Measurements from ENCODE around the gene SLC19A3. TPM values are rescaled to one million over a fixed set of nuclear protein-coding genes. Genes with fewer than 3 reads are reported as not detected.
A peak's percentile ranks its signal among the peaks of the same experiment; 100 is the strongest.

SLC19A3 gene
- total RNA-seq, 6 experiments from 2014 or later, result 13.7 to 44.1 (median 16.8) TPM

- Histone ChIP-seq H3K4me1 (peaks cover 0 to 39% (median 11%) of the 10 kb centered on the region in 4 donors), H3K36me3 (no peaks in the 10 kb centered on the region), H3K27ac (peak overlapping the region; percentile 2 to 77 (median 38)), H3K9me3 (no peaks in the 10 kb centered on the region), H3K4me3 (no peak overlapping the region), H3K27me3 (no peaks in the 10 kb centered on the region)
- DNase-seq, result peak; percentile 71 to 90 (median 89)
- WGBS (ENCODE audit: insufficient coverage, low coverage, low lambda C conversion rate, missing lambda C conversion rate), result 50% methylated on average over 4 of the region's 4 CpGs
- ATAC-seq, result peak; percentile 88 to 98 (median 94)
- intact Hi-C loops (cut with DNase I), result no loop called here
- TF ChIP-seq CTCF (IDR thresholded peaks at IDR 0.05) (no peak), POLR2A (IDR thresholded peaks at IDR 0.05) (no peak)
These were observed 11.0 kb downstream of the SLC19A3 start for GRCh38 chr2:227706859-227707258.

- ATAC-seq (no peak), DNase-seq (no peak)
- Histone ChIP-seq H3K4me3 (no peak overlapping the region), H3K27ac (peak overlapping the region; percentile 45 to 49 (median 48)), H3K4me1 (peaks cover 0 to 44% (median 11%) of the 10 kb centered on the region in 4 donors), H3K36me3 (no peaks in the 10 kb centered on the region), H3K27me3 (no peaks in the 10 kb centered on the region), H3K9me3 (no peaks in the 10 kb centered on the region)
- 61% methylated on average over 3 of the region's 3 CpGs for WGBS (ENCODE audit: insufficient coverage, low coverage, low lambda C conversion rate, missing lambda C conversion rate)
- TF ChIP-seq POLR2A (IDR thresholded peaks at IDR 0.05) (no peak), CTCF (IDR thresholded peaks at IDR 0.05) (no peak)
- intact Hi-C loops (cut with DNase I), result no loop called here
These were observed 13.9 kb downstream of the SLC19A3 start for GRCh38 chr2:227703961-227704360.

- peak overlapping the region; percentile 45 to 49 (median 48) for H3K27ac ChIP-seq
- TF ChIP-seq POLR2A (IDR thresholded peaks at IDR 0.05), result no peak
- no peak for TF ChIP-seq CTCF (IDR thresholded peaks at IDR 0.05)
- no peaks in the 10 kb centered on the region for H3K9me3 ChIP-seq
- H3K4me1 ChIP-seq, result peaks cover 0 to 43% (median 11%) of the 10 kb centered on the region in 4 donors
- peaks cover 0 to 6% (median 0%) of the 10 kb centered on the region in 4 donors for H3K36me3 ChIP-seq
- intact Hi-C loops (cut with DNase I), result no loop called here
- ATAC-seq (peak; percentile 75 to 82 (median 79)), DNase-seq (peak in 1 of 3 donors; percentile 59)
- no peaks in the 10 kb centered on the region for H3K27me3 ChIP-seq
- H3K4me3 ChIP-seq, result no peak overlapping the region
- 21% methylated on average over 4 of the region's 4 CpGs for WGBS (ENCODE audit: insufficient coverage, low coverage, low lambda C conversion rate, missing lambda C conversion rate)
These were observed 14.5 kb downstream of the SLC19A3 start for GRCh38 chr2:227703280-227703732.

GRCh38 chr2:227701556-227701955 is 16.3 kb downstream of the SLC19A3 start:
- H3K27me3 ChIP-seq, result no peaks in the 10 kb centered on the region
- WGBS (ENCODE audit: insufficient coverage, low coverage, low lambda C conversion rate, missing lambda C conversion rate), result 33% methylated on average over 3 of the region's 3 CpGs
- TF ChIP-seq CTCF (IDR thresholded peaks at IDR 0.05) (no peak), POLR2A (IDR thresholded peaks at IDR 0.05) (no peak)
- intact Hi-C loops (cut with DNase I), result no loop called here
- peaks cover 0 to 27% (median 8%) of the 10 kb centered on the region in 4 donors for H3K4me1 ChIP-seq
- no peak overlapping the region for H3K4me3 ChIP-seq
- peaks cover 0 to 7% (median 0%) of the 10 kb centered on the region in 4 donors for H3K36me3 ChIP-seq
- ATAC-seq, result no peak
- H3K27ac ChIP-seq, result no peak overlapping the region
- DNase-seq, result no peak
- H3K9me3 ChIP-seq, result no peaks in the 10 kb centered on the region
